HepG2 (cell line): ENCODE measurements around the gene ISY1. TPM values are rescaled to one million over a fixed set of nuclear protein-coding genes. Genes with fewer than 3 reads are reported as not detected.

Experiments used
- ARID4A ChIP-seq: sonication (generic); formaldehyde crosslinking; IDR thresholded peaks from 2 replicates; pipeline ENCODE4 v1.5.0; 2020; ENCODE audit warnings: mild to moderate bottlenecking, missing genetic modification reagents, borderline replicate concordance
- BATF2 ChIP-seq: sonication (generic); formaldehyde crosslinking; IDR thresholded peaks from 2 replicates; pipeline ENCODE4 v1.8.0; 2022; ENCODE audit warnings: mild to moderate bottlenecking, missing genetic modification reagents, moderate library complexity
- BRD4 ChIP-seq: sonication (generic); formaldehyde crosslinking; IDR thresholded peaks from 2 replicates; pipeline ENCODE4 v1.4.0; 2020; ENCODE audit warnings: missing genetic modification reagents
- DDIT3 ChIP-seq: sonication (generic); formaldehyde crosslinking; IDR thresholded peaks from 2 replicates; pipeline ENCODE4 v1.4.0; 2020; ENCODE audit warnings: mild to moderate bottlenecking, missing genetic modification reagents
- KLF9 ChIP-seq: IDR thresholded peaks from 2 replicates; pipeline ENCODE4 v1.6.1; 2016; ENCODE audit warnings: low read depth
- MIER2 ChIP-seq: IDR thresholded peaks from 2 replicates; pipeline ENCODE4 v1.6.1; 2016; ENCODE audit warnings: missing biosample characterization, missing genetic modification reagents
- NFKBIZ ChIP-seq: IDR thresholded peaks from 2 replicates; pipeline ENCODE4 v1.6.1; 2018; ENCODE audit warnings: missing genetic modification reagents, missing compliant biosample characterization
- PRDM15 ChIP-seq: sonication (generic); formaldehyde crosslinking; IDR thresholded peaks from 2 replicates; pipeline ENCODE4 v1.4.0; 2020; ENCODE audit warnings: missing genetic modification reagents
- TRAFD1 ChIP-seq: sonication (generic); formaldehyde crosslinking; IDR thresholded peaks from 2 replicates; pipeline ENCODE4 v1.5.1; 2020; ENCODE audit warnings: missing genetic modification reagents, mild to moderate bottlenecking, borderline replicate concordance
- ZNF503 ChIP-seq: sonication (generic); formaldehyde crosslinking; IDR thresholded peaks from 2 replicates; pipeline ENCODE4 v1.4.0; 2020; ENCODE audit warnings: missing genetic modification reagents
- ZNF547 ChIP-seq: sonication (generic); formaldehyde crosslinking; IDR thresholded peaks from 2 replicates; pipeline ENCODE4 v1.5.1; 2020; ENCODE audit warnings: mild to moderate bottlenecking, missing genetic modification reagents
- ZNF570 ChIP-seq: sonication (generic); formaldehyde crosslinking; IDR thresholded peaks from 2 replicates; pipeline ENCODE4 v1.4.0; 2020; ENCODE audit warnings: mild to moderate bottlenecking, missing genetic modification reagents, borderline replicate concordance
- polyA plus RNA-seq, 8 experiments: library from polyadenylated mRNA; depleted of rRNA in 3 of 8; stranded (reverse) in 7 of 8; unstranded in 1 of 8; fragments of >200 nt; fragmentation: Illumina TruSeq in 4 of 8; extraction: Trizol in 4 of 8; gene quantifications; 2 replicates each; pipeline versions ENCODE4 v1.2.1 to v1.2.3, GENCODE V29; 2011 to 2016; ENCODE audit warnings: low read depth in 4 of 8, missing spikeins in 1 of 8, mixed read lengths in 1 of 8; ENCODE audit not compliant: insufficient read depth in 1 of 8
- total RNA-seq, 5 experiments: library from RNA; depleted of rRNA; stranded (reverse); fragments of >200 nt; fragmentation: Illumina TruSeq; extraction: Trizol; gene quantifications; 2 replicates each; pipeline ENCODE4 v1.2.3, GENCODE V29; 2016; ENCODE audit warnings: low read depth in 1 of 5

Gene ISY1
- total and polyA plus RNA-seq, 2 of the 13 experiments (the other 11 are each of a cell fraction or from before 2014, with no cell fraction given): 21.0 to 39.1 TPM

- TF ChIP-seq ZNF503 (CRISPR knock-in tag) (peak; percentile 47; the same call in 1 of the 2 replicates), NFKBIZ (peak; percentile 84; the same call in 1 of the 2 replicates), ZNF547 (CRISPR knock-in tag) (no peak), ARID4A (CRISPR knock-in tag) (peak; percentile 89; the same call in 1 of the 2 replicates), BRD4 (CRISPR knock-in tag) (0 out of 2 replicates have a peak, but pooled peaks have one; percentile 29), MIER2 (peak; percentile 67; the same call in 1 of the 2 replicates), PRDM15 (CRISPR knock-in tag) (no peak), DDIT3 (no peak), TRAFD1 (peak; percentile 92; the same call in 1 of the 2 replicates), KLF9 (CRISPR knock-in tag) (no peak; the same call in 1 of the 2 replicates), ZNF570 (CRISPR knock-in tag) (no peak), BATF2 (CRISPR knock-in tag) (no peak; the same call in 1 of the 2 replicates)
Measured at GRCh38 chr3:129119365-129120100, 41.3 kb downstream of the ISY1 start (continued).
